H1 (cell line): ENCODE data around the gene PLD6. TPM values are rescaled to one million over a fixed set of nuclear protein-coding genes. Genes with fewer than 3 reads are reported as not detected.

ENCODE experiments used
- CTCF ChIA-PET: fragments of 300-600 bp; sonication (Branson Sonifier 250); formaldehyde crosslinking; loops from one replicate; lab custom pipeline; 2021; ENCODE audit not compliant: partially characterized antibody; lab: Charles Lee
- POLR2A ChIA-PET: fragments of 300-600 bp; sonication (Branson Sonifier 250); formaldehyde crosslinking; loops from one replicate; lab custom pipeline; 2021; ENCODE audit warnings: inconsistent platforms; ENCODE audit not compliant: partially characterized antibody; lab: Charles Lee
- DNase-seq, 2 experiments: peaks; one replicate each; pipeline versions ENCODE4 v3.0.0 to v3.0.0-alpha.2; 2010 to 2022; ENCODE audit warnings: low spot score in 2 of 2, low read depth in 1 of 2, mixed read lengths in 1 of 2
- FAIRE-seq: peaks from 2 replicates; lab custom pipeline; 2011; peaks lifted over from hg19 to GRCh38; lab: Jason Lieb, UNC
- H2AFZ ChIP-seq: 2 replicates; pipeline ENCODE4 v1.8.1; 2012; ENCODE audit warnings: low read length, inconsistent platforms
- H2AK5ac ChIP-seq: 2 replicates; pipeline ENCODE4 v1.6.1; 2013; ENCODE audit warnings: low read depth, low read length
- H2BK120ac ChIP-seq: replicated peaks from 2 replicates; pipeline ENCODE3; 2013; ENCODE audit warnings: low read depth, low read length, inconsistent platforms
- H2BK12ac ChIP-seq: 2 replicates; pipeline ENCODE4 v1.6.1; 2013; ENCODE audit warnings: low read depth, low read length
- H2BK15ac ChIP-seq: 2 replicates; pipeline ENCODE4 v1.6.1; 2013; ENCODE audit warnings: low read length
- H2BK20ac ChIP-seq: 2 replicates; pipeline ENCODE4 v1.6.1; 2013; ENCODE audit warnings: low read length
- H2BK5ac ChIP-seq: 2 replicates; pipeline ENCODE4 v1.6.1; 2013; ENCODE audit warnings: low read depth, low read length
- H3K14ac ChIP-seq: 2 replicates; pipeline ENCODE4 v1.6.1; 2013; ENCODE audit warnings: inconsistent platforms; ENCODE audit not compliant: insufficient read length
- H3K18ac ChIP-seq: 2 replicates; pipeline ENCODE4 v1.6.1; 2013; ENCODE audit warnings: low read length; ENCODE audit errors: extremely low read depth
- H3K23ac ChIP-seq: 2 replicates; pipeline ENCODE4 v1.6.1; 2013; ENCODE audit warnings: inconsistent platforms; ENCODE audit not compliant: insufficient read length
- H3K23me2 ChIP-seq: 2 replicates; pipeline ENCODE4 v1.6.1; 2013; ENCODE audit warnings: low read depth, low read length
- H3K27ac ChIP-seq: 2 replicates; pipeline ENCODE4 v1.6.1; 2011; ENCODE audit warnings: low read depth, low read length, inconsistent platforms
- H3K27me3 ChIP-seq, 4 experiments: replicated peaks in 1 of 4; 1 replicate in 1 of 4; 2 replicates in 3 of 4; pipeline versions ENCODE4 v1.6.1 to v1.8.1; 2011 to 2013; ENCODE audit warnings: low read length in 3 of 4, mild to moderate bottlenecking in 3 of 4, inconsistent platforms in 2 of 4, mixed read lengths in 2 of 4, moderate library complexity in 1 of 4; ENCODE audit not compliant: control insufficient read depth in 3 of 4, insufficient read depth in 3 of 4; ENCODE audit errors: extremely low read depth in 1 of 4
- H3K36me3 ChIP-seq, 4 experiments: 2 replicates each; pipeline versions ENCODE4 v1.6.1 to v1.8.1; 2011 to 2013; ENCODE audit warnings: mild to moderate bottlenecking in 4 of 4, low read length in 3 of 4, moderate library complexity in 2 of 4, control low read depth in 1 of 4, inconsistent platforms in 1 of 4; ENCODE audit not compliant: insufficient read depth in 4 of 4, control insufficient read depth in 2 of 4
- H3K4ac ChIP-seq: replicated peaks from 2 replicates; pipeline ENCODE3; 2013; ENCODE audit warnings: low read length, low read depth, mixed read lengths, inconsistent platforms; ENCODE audit not compliant: insufficient read length
- H3K4me1 ChIP-seq, 4 experiments: replicated peaks in 1 of 4; 1 replicate in 1 of 4; 2 replicates in 3 of 4; pipeline versions ENCODE4 v1.6.1 to v1.8.1; 2011 to 2013; ENCODE audit warnings: low read length in 3 of 4, inconsistent platforms in 2 of 4, mixed read lengths in 1 of 4; ENCODE audit not compliant: insufficient read depth in 4 of 4, control insufficient read depth in 3 of 4
- H3K4me2 ChIP-seq, 2 experiments: 2 replicates each; pipeline versions ENCODE4 v1.6.1 to v1.8.1; 2011 to 2013; ENCODE audit warnings: low read depth in 2 of 2, low read length in 2 of 2, control low read depth in 1 of 2, inconsistent platforms in 1 of 2, mild to moderate bottlenecking in 1 of 2; ENCODE audit not compliant: insufficient read depth in 1 of 2
- H3K4me3 ChIP-seq, 4 experiments: fragments of 200-600, 300-600 bp in 1 of 4; sonication (generic), shearing (Covaris generic), sonication (Bioruptor Twin) in 1 of 4; 2 replicates each; pipeline versions ENCODE4 v1.5.1 to v1.8.1; 2011 to 2016; ENCODE audit warnings: low read length in 4 of 4, low read depth in 3 of 4, control low read depth in 2 of 4, inconsistent platforms in 2 of 4, mild to moderate bottlenecking in 2 of 4, mixed read lengths in 1 of 4, moderate library complexity in 1 of 4; ENCODE audit not compliant: insufficient read depth in 2 of 4; ENCODE audit errors: extremely low read depth in 1 of 4
- H3K56ac ChIP-seq: replicated peaks from 2 replicates; pipeline ENCODE3; 2013; ENCODE audit warnings: low read depth, mild to moderate bottlenecking, mixed read lengths, low read length, inconsistent platforms; ENCODE audit not compliant: insufficient read length
- H3K79me1 ChIP-seq: 2 replicates; pipeline ENCODE4 v1.6.1; 2013; ENCODE audit warnings: low read depth, low read length, control low read depth
- H3K79me2 ChIP-seq, 2 experiments: 2 replicates each; pipeline versions ENCODE4 v1.6.1 to v1.8.1; 2012 to 2013; ENCODE audit warnings: low read length in 2 of 2, mild to moderate bottlenecking in 2 of 2, inconsistent platforms in 1 of 2; ENCODE audit not compliant: insufficient read depth in 2 of 2, control insufficient read depth in 1 of 2
- H3K9ac ChIP-seq, 4 experiments: replicated peaks in 1 of 4; 1 replicate in 1 of 4; 2 replicates in 3 of 4; pipeline versions ENCODE4 v1.6.1 to v1.8.1; 2011 to 2013; ENCODE audit warnings: low read depth in 3 of 4, low read length in 3 of 4, control low read depth in 2 of 4, mild to moderate bottlenecking in 2 of 4, moderate library complexity in 2 of 4, inconsistent platforms in 1 of 4; ENCODE audit errors: extremely low read depth in 1 of 4
- H3K9me3 ChIP-seq, 2 experiments: 2 replicates each; pipeline versions ENCODE4 v1.6.1 to v1.8.1; 2012 to 2013; ENCODE audit warnings: mild to moderate bottlenecking in 2 of 2, moderate library complexity in 2 of 2, control low read depth in 1 of 2, inconsistent platforms in 1 of 2, low read depth in 1 of 2, low read length in 1 of 2, mixed read lengths in 1 of 2; ENCODE audit not compliant: insufficient read depth in 2 of 2
- H4K20me1 ChIP-seq, 2 experiments: replicated peaks in 1 of 2; 2 replicates each; pipeline versions ENCODE3 to v1.8.1; 2011 to 2013; ENCODE audit warnings: inconsistent platforms in 2 of 2, low read length in 2 of 2, mild to moderate bottlenecking in 1 of 2; ENCODE audit not compliant: insufficient read depth in 2 of 2, control insufficient read depth in 1 of 2
- H4K5ac ChIP-seq: 2 replicates; pipeline ENCODE4 v1.6.1; 2013; ENCODE audit warnings: low read length, low read depth, mixed read lengths, inconsistent platforms; ENCODE audit not compliant: insufficient read length
- H4K8ac ChIP-seq: 2 replicates; pipeline ENCODE4 v1.8.0; 2013; ENCODE audit warnings: mild to moderate bottlenecking, moderate library complexity, low read length, inconsistent platforms; ENCODE audit not compliant: insufficient read depth; ENCODE audit errors: extremely low read depth
- H4K91ac ChIP-seq: replicated peaks from 2 replicates; pipeline ENCODE3; 2013; ENCODE audit warnings: low read length, mixed read lengths, inconsistent platforms; ENCODE audit not compliant: insufficient read length
- BCL11A ChIP-seq, 2 experiments: IDR thresholded peaks; one replicate each; pipeline ENCODE4 v1.6.1; 2011; ENCODE audit warnings: low read depth in 2 of 2, low read length in 2 of 2, mild to moderate bottlenecking in 2 of 2
- BRCA1 ChIP-seq: IDR thresholded peaks from 2 replicates; pipeline ENCODE4 v1.6.1; 2012; ENCODE audit warnings: low read depth, low read length, improper control_type of control experiment
- CBX5 ChIP-seq: fragments of 300-800, 300-1000 bp; sonication (generic); IDR thresholded peaks from 2 replicates; pipeline ENCODE4 v1.7.1; 2016; ENCODE audit warnings: antibody characterized with exemption, low read length, low read depth
- E2F6 ChIP-seq: IDR thresholded peaks from 2 replicates; pipeline ENCODE4 v1.6.1; 2012; ENCODE audit warnings: inconsistent platforms
- FOSL1 ChIP-seq: IDR thresholded peaks from 2 replicates; pipeline ENCODE4 v1.6.1; 2011; ENCODE audit warnings: mild to moderate bottlenecking, low read depth, low read length, moderate library complexity; ENCODE audit not compliant: insufficient read depth
- HDAC6 ChIP-seq: IDR thresholded peaks from one replicate; pipeline ENCODE4 v1.7.1; 2012; ENCODE audit warnings: low read depth, mild to moderate bottlenecking, inconsistent platforms, low read length, moderate library complexity
- JUN ChIP-seq: IDR thresholded peaks from 2 replicates; pipeline ENCODE4 v1.6.1; 2011; ENCODE audit warnings: low read depth, mild to moderate bottlenecking, improper control_type of control experiment, low read length
- PHF8 ChIP-seq: fragments of 200-600 bp; sonication (generic); conservative IDR thresholded peaks from 2 replicates; pipeline ENCODE4 v1.7.1; 2012; ENCODE audit warnings: low read depth, mild to moderate bottlenecking, inconsistent platforms, low read length, moderate library complexity
- RAD21 ChIP-seq, 2 experiments: IDR thresholded peaks in 1 of 2; conservative IDR thresholded peaks in 1 of 2; 2 replicates each; pipeline ENCODE4 v1.6.1; 2011; ENCODE audit warnings: low read depth in 2 of 2, low read length in 2 of 2, improper control_type of control experiment in 1 of 2, inconsistent platforms in 1 of 2, mild to moderate bottlenecking in 1 of 2, moderate library complexity in 1 of 2
- SP1 ChIP-seq: IDR thresholded peaks from 2 replicates; pipeline ENCODE4 v1.6.1; 2011; ENCODE audit warnings: low read depth, low read length
- SRF ChIP-seq: IDR thresholded peaks from 2 replicates; pipeline ENCODE4 v1.6.1; 2011; ENCODE audit warnings: mild to moderate bottlenecking, low read depth, low read length, moderate library complexity
- USF2 ChIP-seq: IDR thresholded peaks from 2 replicates; pipeline ENCODE4 v1.6.1; 2011; ENCODE audit warnings: low read length, improper control_type of control experiment
- ZNF274 ChIP-seq: IDR thresholded peaks from 2 replicates; pipeline ENCODE4 v1.7.0; 2012; ENCODE audit warnings: low read length, borderline replicate concordance; ENCODE audit errors: extremely low read depth
- WGBS, 2 experiments: shearing (Covaris generic) in 1 of 2; methylation state at CpG; one replicate each; pipeline versions ENCODE4 v1.1.6 to v1.1.7; 2013 to 2015; ENCODE audit warnings: low lambda C conversion rate in 2 of 2, mixed read lengths in 2 of 2, inconsistent platforms in 1 of 2, low coverage in 1 of 2, missing lambda C conversion rate in 1 of 2; ENCODE audit not compliant: insufficient replicate concordance in 2 of 2, insufficient coverage in 1 of 2, insufficient read length in 1 of 2; ENCODE audit errors: extremely low coverage in 1 of 2, missing lambda C conversion rate in 1 of 2; 5-methylcytosine and 5-hydroxymethylcytosine counted together
- polyA plus RNA-seq, 7 experiments: library from polyadenylated mRNA; depleted of rRNA in 3 of 7; stranded (reverse) in 5 of 7; unstranded in 2 of 7; fragments of >200 nt in 5 of 7; fragments of 200-250 nt in 2 of 7; gene quantifications; 1 replicate in 5 of 7; 2 replicates in 1 of 7; 4 replicates in 1 of 7; pipeline versions ENCODE4 v1.2.1 to v1.2.3, GENCODE V29; 2011 to 2013; ENCODE audit warnings: missing spikeins in 2 of 7, mixed read lengths in 2 of 7
- total RNA-seq: library from RNA; stranded (reverse); fragmentation: NEBNext Ultra II Directional; extraction: Animal tissue kit (Norgen Biotek cat#: 25700); gene quantifications from 2 replicates; pipeline ENCODE4 v1.2.1, GENCODE V29; 2021

The PLD6 gene
- total and polyA plus RNA-seq, 2 of the 8 experiments (the other 6 are each of a cell fraction or from before 2014, with no cell fraction given), result 0.20 to 0.22 TPM

- no peak overlapping the region for H3K18ac ChIP-seq
- DNase-seq (no peak), FAIRE-seq (no peak)
- no peaks in the 10 kb centered on the region for H3K27me3 ChIP-seq
- no peaks in the 10 kb centered on the region for H3K9me3 ChIP-seq
- H3K79me2 ChIP-seq, result no peaks in the 10 kb centered on the region
- ChIA-PET CTCF (interaction anchor here (0.9 kb wide), 1 partner anchor 11 kb away, joined by 3 read pairs; no protein-coding TSS in a partner anchor), POLR2A (no interaction called here)
- H3K9ac ChIP-seq, result no peak overlapping the region
- H2AK5ac ChIP-seq, result no peak overlapping the region
- H4K20me1 ChIP-seq, result peaks cover 2 to 9% of the 10 kb centered on the region in 2 experiments
- no peak overlapping the region for H3K4ac ChIP-seq
- 95% methylated on average over 4 of the region's 4 CpGs; no CpG with 5 or more reads in 1 of the 2 experiments for WGBS, 2 experiments
- H3K27ac ChIP-seq, result no peak overlapping the region
- no peak overlapping the region for H2BK5ac ChIP-seq
- H3K79me1 ChIP-seq, result no peaks in the 10 kb centered on the region
- no peak overlapping the region for H4K8ac ChIP-seq
- H3K23me2 ChIP-seq, result no peaks in the 10 kb centered on the region
- no peak overlapping the region for H3K56ac ChIP-seq
- no peak overlapping the region for H3K4me3 ChIP-seq
- H2BK120ac ChIP-seq, result no peak overlapping the region
- H2BK20ac ChIP-seq, result no peak overlapping the region
- H3K4me1 ChIP-seq, result no peaks in the 10 kb centered on the region
- H2BK12ac ChIP-seq, result no peak overlapping the region
- H2BK15ac ChIP-seq, result no peak overlapping the region
- H3K14ac ChIP-seq, result no peak overlapping the region
- H3K36me3 ChIP-seq, result peaks cover 6 to 18% (median 12%) of the 10 kb centered on the region in 4 experiments; a peak in 7 of 8 replicates
- no peak overlapping the region for H4K5ac ChIP-seq
- H3K4me2 ChIP-seq, result no peak overlapping the region
- no peak overlapping the region for H4K91ac ChIP-seq
- no peak overlapping the region for H3K23ac ChIP-seq
- H2AFZ ChIP-seq, result no peak overlapping the region
- TF ChIP-seq CBX5, result no peak
- no peak for TF ChIP-seq RAD21 (IDR thresholded peaks at IDR 0.05 in 1 of 2, conservative IDR thresholded peaks at IDR 0.05 in 1 of 2; ENCODE audit: low read depth in 2 of 2, low read length in 2 of 2)
- TF ChIP-seq SP1, result no peak
- TF ChIP-seq ZNF274, result no peak
- TF ChIP-seq HDAC6, result no peak
- no peak for TF ChIP-seq USF2
- TF ChIP-seq BCL11A (IDR thresholded peaks at IDR 0.05; ENCODE audit: low read depth in 2 of 2, low read length in 2 of 2), result no peak
- no peak for TF ChIP-seq BRCA1
- TF ChIP-seq SRF, result no peak
- no peak for TF ChIP-seq PHF8
- TF ChIP-seq E2F6, result no peak
- TF ChIP-seq FOSL1, result no peak
- TF ChIP-seq JUN, result no peak
Measured at GRCh38 chr17:17161759-17162158, 44.4 kb downstream of the PLD6 start.
